GM18868 (cell line): ENCODE measurements around the gene GLYR1.

ENCODE experiments used
- ATAC-seq: cut with Tn5 transposase; IDR thresholded peaks from one replicate; pipeline ENCODE4 v1.9.1; 2021; ENCODE audit warnings: mild to moderate bottlenecking, moderate library complexity; ENCODE audit not compliant: unreplicated experiment

The GLYR1 gene

GRCh38 chr16:4880006-4880580 lies 33.0 kb upstream of the GLYR1 start:
- ATAC-seq = no peak

GRCh38 chr16:4879049-4879448 lies 32.0 kb upstream of the GLYR1 start:
- no peak for ATAC-seq

GRCh38 chr16:4877380-4877685 lies 30.2 kb upstream of the GLYR1 start:
- ATAC-seq = no peak

- ATAC-seq = no peak
Measured at GRCh38 chr16:4876646-4877379, 29.7 kb upstream of the GLYR1 start.

GRCh38 chr16:4874666-4875065 lies 27.6 kb upstream of the GLYR1 start:
- ATAC-seq = no peak

GRCh38 chr16:4873091-4873490 lies 26.0 kb upstream of the GLYR1 start:
- no peak for ATAC-seq

GRCh38 chr16:4871071-4871470 lies 24.0 kb upstream of the GLYR1 start:
- ATAC-seq = no peak

GRCh38 chr16:4870138-4870671 lies 23.1 kb upstream of the GLYR1 start:
- ATAC-seq = no peak

- ATAC-seq = no peak
Measured at GRCh38 chr16:4869147-4869805, 22.2 kb upstream of the GLYR1 start.

- no peak for ATAC-seq
Measured at GRCh38 chr16:4868535-4868934, 21.4 kb upstream of the GLYR1 start.

GRCh38 chr16:4868026-4868425 lies 20.9 kb upstream of the GLYR1 start:
- ATAC-seq = no peak

- ATAC-seq = no peak
Measured at GRCh38 chr16:4866586-4866985, 19.5 kb upstream of the GLYR1 start.

GRCh38 chr16:4865231-4865860 lies 18.3 kb upstream of the GLYR1 start:
- ATAC-seq = no peak

- ATAC-seq = no peak
Measured at GRCh38 chr16:4864728-4865127, 17.6 kb upstream of the GLYR1 start.

- ATAC-seq = no peak
Measured at GRCh38 chr16:4862639-4863038, 15.6 kb upstream of the GLYR1 start.

- ATAC-seq = no peak
Measured at GRCh38 chr16:4860727-4861342, 13.7 kb upstream of the GLYR1 start.

- no peak for ATAC-seq
Measured at GRCh38 chr16:4859900-4860255, 12.8 kb upstream of the GLYR1 start.

GRCh38 chr16:4859190-4859899 lies 12.3 kb upstream of the GLYR1 start:
- ATAC-seq = no peak

- ATAC-seq = no peak
Measured at GRCh38 chr16:4855804-4856203, 8.7 kb upstream of the GLYR1 start.

- no peak for ATAC-seq
Measured at GRCh38 chr16:4855371-4855770, 8.3 kb upstream of the GLYR1 start.
